Omental fat pad (tissue), 4 donors: ENCODE results near the gene OAS2. TPM values are rescaled to one million over a fixed set of nuclear protein-coding genes. Genes with fewer than 3 reads are reported as not detected.

Experiments
- ATAC-seq: fragments of 150-250 bp; one replicate; pipeline ENCODE4 v1.9.1; 2016; ENCODE audit warnings: mild to moderate bottlenecking, moderate library complexity; ENCODE audit not compliant: low FRiP score
- DNase-seq: peaks from one replicate; pipeline ENCODE4 v3.0.0-alpha.2; 2019; ENCODE audit warnings: low spot score
- total RNA-seq, 4 donors: library from RNA; depleted of rRNA; stranded (reverse); fragments of >200 nt; gene quantifications; one replicate each; pipeline ENCODE4 v1.1.0, GENCODE V29; 2016
- TF ChIP-seq, protein P1 (sequence below), 3 donors: fragments of 450-650 bp; IDR thresholded peaks; one replicate each; pipeline ENCODE4 v1.5.1; 2016 to 2017; ENCODE audit warnings: antibody characterized with exemption in 3 of 3, mild to moderate bottlenecking in 3 of 3, moderate library complexity in 2 of 3

The OAS2 gene
- total RNA-seq, 4 donors from 2014 or later = 8.2 to 41.9 (median 13.2) TPM

DNA sequence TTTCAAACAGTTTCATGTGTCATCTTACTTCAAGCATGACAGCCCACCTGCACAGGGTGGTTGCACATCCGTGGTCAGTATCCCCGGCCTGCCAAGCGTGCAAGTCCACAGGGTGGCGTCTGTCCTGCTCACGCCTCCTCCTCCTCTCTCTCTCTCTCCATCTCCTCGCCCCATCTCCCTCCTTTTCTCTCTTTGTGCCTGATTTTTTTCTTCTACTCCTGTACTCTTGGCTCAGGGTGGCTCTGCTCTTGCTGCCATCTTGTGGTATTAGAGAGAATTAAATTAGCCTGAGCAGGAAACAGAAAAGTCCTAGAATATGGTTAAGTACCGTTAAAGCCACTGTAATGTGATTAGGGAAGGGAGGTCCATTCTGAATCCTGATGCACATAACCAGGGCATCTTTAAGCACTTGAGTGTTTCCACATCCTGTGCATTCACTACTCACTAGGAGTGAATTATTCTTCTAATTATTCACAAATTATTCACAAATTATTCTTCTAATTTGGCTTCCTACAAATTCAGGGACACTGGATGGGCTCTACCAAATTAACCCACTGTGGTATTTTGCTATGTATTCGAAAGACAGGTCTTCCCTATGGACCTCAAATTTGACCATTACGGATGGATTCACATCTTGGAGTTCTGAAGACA lies 52.7 kb downstream of the OAS2 start:
- TF ChIP-seq, protein P1, sequence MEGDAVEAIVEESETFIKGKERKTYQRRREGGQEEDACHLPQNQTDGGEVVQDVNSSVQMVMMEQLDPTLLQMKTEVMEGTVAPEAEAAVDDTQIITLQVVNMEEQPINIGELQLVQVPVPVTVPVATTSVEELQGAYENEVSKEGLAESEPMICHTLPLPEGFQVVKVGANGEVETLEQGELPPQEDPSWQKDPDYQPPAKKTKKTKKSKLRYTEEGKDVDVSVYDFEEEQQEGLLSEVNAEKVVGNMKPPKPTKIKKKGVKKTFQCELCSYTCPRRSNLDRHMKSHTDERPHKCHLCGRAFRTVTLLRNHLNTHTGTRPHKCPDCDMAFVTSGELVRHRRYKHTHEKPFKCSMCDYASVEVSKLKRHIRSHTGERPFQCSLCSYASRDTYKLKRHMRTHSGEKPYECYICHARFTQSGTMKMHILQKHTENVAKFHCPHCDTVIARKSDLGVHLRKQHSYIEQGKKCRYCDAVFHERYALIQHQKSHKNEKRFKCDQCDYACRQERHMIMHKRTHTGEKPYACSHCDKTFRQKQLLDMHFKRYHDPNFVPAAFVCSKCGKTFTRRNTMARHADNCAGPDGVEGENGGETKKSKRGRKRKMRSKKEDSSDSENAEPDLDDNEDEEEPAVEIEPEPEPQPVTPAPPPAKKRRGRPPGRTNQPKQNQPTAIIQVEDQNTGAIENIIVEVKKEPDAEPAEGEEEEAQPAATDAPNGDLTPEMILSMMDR (IDR thresholded peaks at IDR 0.05) = peak in 1 of 3 donors; percentile 51
- DNase-seq (no peak), ATAC-seq (peak; percentile 73)

DNA sequence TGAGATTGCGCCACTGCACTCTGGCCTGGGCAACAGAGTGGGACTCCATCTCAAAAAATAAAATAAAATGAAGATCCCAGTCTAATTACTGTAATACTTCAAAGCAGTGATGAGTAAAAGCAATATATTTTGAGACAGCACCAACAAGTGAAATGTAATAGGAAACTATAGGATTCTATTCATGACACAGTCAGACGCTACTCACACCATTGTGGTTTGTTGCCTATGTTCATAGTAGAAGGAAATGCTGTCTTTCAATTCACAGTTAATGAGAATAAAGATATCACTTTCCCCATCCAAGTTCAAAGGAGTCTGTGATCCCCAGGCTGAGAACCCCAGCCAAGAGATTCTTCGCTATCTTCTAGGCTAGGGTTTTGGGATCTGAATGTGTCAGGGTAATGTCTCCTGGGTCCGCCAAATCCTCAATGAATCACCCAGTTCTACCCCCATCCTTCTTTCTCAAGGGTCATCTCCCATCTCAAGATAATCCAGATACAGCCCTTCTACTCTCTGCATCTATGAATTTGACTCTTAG lies 61.7 kb downstream of the OAS2 start:
- ATAC-seq (no peak), DNase-seq (no peak)
- TF ChIP-seq, protein P1 (IDR thresholded peaks at IDR 0.05) = no peak

DNA sequence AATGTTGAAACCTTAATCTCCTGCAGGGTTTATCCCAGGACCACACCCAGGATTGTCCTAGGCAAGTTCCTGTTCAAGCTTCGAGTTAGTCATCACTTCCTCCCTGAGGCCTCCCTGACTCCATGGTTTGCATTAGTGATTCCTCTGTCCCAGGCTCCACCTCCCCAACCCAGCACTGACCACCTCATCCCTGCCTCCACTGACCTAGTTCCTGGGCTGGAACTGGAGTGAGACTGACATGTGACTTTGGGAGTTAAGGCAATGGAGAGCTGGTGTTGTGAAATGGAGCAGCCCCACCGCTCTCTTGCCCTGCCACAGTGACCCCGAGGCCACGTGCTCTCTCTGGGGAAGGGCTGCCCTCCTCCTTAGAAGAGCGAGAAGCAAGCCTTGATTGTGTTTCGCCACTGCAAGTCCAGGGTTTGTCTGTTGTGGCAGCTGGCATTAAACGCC lies 62.4 kb downstream of the OAS2 start:
- DNase-seq (peak; percentile 37), ATAC-seq (peak; percentile 84)
- TF ChIP-seq, protein P1 (IDR thresholded peaks at IDR 0.05) = no peak

DNA sequence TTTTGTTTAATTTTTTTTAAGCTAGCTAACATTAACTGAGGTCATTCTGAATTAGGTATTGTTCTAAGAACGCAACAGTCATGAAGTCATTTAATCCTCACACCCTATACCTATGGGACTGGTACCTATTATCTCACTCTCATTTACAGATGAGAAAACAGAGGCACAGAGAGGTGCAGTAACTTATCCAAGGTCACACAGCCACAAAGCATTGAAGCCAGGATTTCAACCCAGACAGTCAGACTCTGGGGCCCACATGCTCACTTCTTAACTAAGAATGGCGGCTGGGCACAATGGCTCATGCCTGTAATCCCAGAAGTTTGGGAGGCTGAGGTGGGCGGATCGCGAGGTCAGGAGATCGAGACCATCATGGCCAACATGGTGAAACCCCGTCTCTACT lies 63.2 kb downstream of the OAS2 start:
- no peak for DNase-seq
- TF ChIP-seq, protein P1 (IDR thresholded peaks at IDR 0.05) = no peak
- no peak for ATAC-seq

DNA sequence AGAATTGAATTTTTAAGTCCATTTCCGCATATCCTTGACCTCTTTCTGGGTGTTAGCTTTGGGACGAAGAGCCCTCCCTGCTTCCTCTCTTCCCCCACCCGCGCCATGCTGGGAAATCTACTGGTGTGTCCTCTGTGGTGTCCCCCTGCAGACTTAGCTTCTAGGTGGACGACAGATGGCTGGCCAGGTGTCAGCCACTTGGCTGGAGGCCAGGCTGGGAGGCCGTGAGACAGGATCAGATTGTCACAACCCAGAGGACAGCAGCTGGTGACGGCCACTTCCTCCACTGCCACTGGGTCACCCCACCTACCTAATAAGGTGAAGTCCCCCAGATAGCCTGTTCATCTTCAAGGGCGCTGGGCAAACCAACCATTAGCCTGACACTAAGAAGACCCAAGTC lies 64.9 kb downstream of the OAS2 start:
- DNase-seq (no peak), ATAC-seq (no peak)
- TF ChIP-seq, protein P1 (IDR thresholded peaks at IDR 0.05) = no peak

DNA sequence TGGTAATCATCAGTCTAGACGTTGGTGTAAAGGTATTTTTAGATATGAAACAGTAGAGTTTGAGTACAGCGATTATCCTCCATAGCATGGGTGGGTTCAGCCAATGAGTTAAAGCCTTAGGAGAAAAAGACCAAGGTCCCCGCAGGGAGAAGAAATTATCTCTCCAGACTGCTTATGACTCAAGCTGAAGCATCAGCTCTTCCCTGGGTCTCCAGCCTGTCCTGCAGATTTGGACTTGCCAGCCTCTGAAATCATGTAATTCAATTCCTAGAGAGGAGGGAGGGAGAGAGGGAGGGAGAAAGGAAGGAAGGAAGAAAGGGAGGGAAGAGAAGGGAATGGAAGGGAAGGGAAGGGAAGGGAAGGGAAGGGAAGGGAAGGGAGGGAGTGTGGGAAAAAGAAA lies 66.2 kb downstream of the OAS2 start:
- ATAC-seq (no peak), DNase-seq (no peak)
- TF ChIP-seq, protein P1 (IDR thresholded peaks at IDR 0.05) = no peak

DNA sequence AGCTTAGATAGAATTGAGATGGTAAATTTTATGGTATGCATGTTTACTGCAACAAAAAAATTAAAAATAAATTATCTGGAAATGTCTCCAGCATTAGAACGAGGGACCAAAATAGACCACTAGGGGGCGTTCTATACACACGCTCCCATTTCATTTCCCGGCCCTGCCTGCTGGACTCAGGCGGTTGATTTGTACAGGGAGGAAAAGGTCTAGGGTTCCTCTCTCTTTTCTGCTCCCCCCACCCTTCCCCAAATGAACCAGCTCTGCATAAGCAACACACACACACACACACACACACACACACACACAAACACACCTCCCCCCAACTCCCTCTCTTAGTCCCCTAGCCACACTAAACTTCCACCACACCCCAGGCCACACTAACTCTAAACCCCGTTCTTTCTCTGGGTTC lies 70.4 kb downstream of the OAS2 start:
- TF ChIP-seq, protein P1 (IDR thresholded peaks at IDR 0.05) = peak in 2 of 3 donors; percentile 9 to 48
- DNase-seq (no peak), ATAC-seq (peak; percentile 65)
